Stimulated activated CD4-positive, alpha-beta T cell treated with anti-CD3 and anti-CD28 coated beads, Interleukin-4, amount 100 ng/mL, for 1 hour (primary cell): ENCODE data around the gene DENND6B.
"Not testable (repeated sequence)": the region's sequence is repeated elsewhere in the genome, so short reads cannot be mapped to it uniquely, and the experiment has no call there.

ENCODE experiments used
- DNase-seq: peaks from one replicate; pipeline ENCODE4 v3.0.0-alpha.2; 2020

DENND6B gene, protein sequence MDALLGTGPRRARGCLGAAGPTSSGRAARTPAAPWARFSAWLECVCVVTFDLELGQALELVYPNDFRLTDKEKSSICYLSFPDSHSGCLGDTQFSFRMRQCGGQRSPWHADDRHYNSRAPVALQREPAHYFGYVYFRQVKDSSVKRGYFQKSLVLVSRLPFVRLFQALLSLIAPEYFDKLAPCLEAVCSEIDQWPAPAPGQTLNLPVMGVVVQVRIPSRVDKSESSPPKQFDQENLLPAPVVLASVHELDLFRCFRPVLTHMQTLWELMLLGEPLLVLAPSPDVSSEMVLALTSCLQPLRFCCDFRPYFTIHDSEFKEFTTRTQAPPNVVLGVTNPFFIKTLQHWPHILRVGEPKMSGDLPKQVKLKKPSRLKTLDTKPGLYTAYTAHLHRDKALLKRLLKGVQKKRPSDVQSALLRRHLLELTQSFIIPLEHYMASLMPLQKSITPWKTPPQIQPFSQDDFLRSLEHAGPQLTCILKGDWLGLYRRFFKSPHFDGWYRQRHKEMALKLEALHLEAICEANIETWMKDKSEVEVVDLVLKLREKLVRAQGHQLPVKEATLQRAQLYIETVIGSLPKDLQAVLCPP

GRCh38 chr22:50326956-50327710 is at the start of gene DENND6B:
DENND6B (minus strand) TSS chr22:50327012; CDS start chr22:50326988, 24 bp downstream.
- DNase-seq, result peak; percentile 74

GRCh38 chr22:50376085-50376651 is 49.4 kb upstream of the DENND6B start:
- no peak for DNase-seq

- DNase-seq, result no peak
These were observed 44.4 kb upstream of the DENND6B start for GRCh38 chr22:50371101-50371648.

- DNase-seq, result no peak
These were observed 41.1 kb upstream of the DENND6B start for GRCh38 chr22:50367778-50368500.

DNA sequence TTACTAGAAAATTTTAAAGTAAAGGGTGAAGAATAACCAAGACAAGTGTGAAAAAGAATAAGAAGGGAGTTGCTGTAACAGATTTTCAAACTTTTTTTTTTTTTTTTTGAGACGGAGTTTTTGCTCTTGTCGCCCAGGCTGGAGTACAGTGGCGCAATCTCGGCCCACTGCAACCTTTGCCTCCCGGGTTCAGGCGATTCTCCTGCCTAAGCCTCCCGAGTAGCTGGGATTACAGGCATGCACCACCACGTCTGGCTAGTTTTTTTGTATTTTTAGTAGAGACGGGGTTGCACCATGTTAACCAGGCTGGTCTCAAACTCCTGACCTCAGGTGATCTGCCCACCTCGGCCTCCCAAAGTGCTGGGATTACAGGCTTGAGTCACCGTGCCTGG is 37.0 kb upstream of the DENND6B start:
- DNase-seq, result not testable (repeated sequence)

GRCh38 chr22:50363166-50363802 is 36.5 kb upstream of the DENND6B start:
- no peak for DNase-seq

DNA sequence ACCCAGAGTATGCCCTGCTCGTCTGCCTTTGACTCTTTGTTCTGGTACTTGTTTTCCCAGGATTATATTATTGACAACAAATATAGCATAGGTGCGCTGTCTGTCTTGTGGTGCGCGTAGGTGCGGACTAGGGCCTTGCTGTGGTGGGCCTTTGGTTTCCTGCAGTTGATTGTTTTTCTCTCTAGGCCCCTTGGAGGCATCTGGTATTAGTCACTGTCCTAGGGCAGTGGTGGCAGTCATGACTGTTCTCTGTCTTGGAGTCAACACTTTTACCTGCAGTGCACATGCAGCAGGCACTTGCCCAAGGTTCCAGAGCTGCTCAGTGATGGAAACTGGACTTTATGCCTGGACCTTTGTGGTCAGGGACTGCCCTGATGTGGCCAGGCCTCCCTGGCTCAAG is 34.9 kb upstream of the DENND6B start:
- DNase-seq, result no peak

DNA sequence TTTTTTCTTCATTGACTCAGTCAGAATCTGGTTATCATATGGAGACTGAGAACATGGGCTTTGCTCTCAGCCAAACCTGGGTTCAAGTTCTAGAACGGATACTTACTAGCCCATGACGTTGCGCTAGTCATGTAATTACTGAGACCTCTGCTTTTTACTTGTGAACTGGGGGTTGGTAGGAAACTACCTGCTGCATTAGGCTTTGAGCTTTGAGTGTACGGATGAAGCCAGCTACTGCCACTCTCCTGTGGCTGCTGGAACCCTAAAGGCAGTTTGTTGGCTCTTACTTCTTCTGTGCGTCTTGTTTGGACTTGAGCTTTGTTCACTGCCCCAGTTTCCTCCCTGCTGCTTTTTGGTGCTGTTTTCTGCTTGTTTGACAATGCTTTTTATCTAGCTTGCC is 34.4 kb upstream of the DENND6B start:
- no peak for DNase-seq

GRCh38 chr22:50360578-50360977 is 33.8 kb upstream of the DENND6B start:
- DNase-seq, result no peak

DNA sequence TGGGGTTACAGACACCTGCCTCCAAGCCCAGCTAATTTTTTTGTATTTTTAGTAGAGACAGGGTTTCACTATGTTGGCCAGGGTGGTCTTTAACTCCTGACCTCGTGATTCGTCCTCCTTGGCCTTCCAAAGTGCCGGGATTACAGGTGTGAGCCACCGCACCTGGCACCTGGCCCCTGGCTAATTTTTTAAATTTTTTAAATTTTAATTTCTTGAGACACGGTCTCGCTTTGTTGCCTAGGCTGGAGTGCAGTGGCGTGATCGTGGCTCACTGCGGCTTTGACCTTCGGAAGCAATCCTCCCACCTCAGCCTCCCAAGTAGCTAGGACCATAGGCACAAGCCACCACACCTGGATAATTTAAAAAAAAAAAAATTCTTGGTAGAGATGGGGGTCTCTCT is 30.9 kb upstream of the DENND6B start:
- no peak for DNase-seq

DNA sequence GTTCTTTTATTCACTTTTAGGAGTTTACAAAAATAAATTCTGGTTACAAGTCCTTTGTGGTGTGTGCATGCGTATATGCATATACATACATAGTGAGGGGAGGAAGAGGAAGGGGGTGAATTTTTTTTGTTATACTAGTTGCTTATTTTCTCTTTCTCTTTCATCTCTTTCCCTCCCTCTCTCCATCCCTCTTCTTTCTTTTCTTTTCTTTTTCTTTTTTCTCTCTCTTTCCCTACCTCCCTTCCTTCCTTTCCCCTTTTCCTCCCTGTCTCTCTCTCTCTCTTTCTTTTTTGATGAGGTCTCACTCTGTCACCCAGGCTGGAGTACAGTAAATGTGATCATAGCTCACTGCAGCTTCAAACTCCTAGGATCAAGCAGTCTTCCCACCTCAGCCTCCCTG is 30.4 kb upstream of the DENND6B start:
- DNase-seq, result no peak

- no peak for DNase-seq
These were observed 29.4 kb upstream of the DENND6B start for GRCh38 chr22:50356186-50356585.

DNA sequence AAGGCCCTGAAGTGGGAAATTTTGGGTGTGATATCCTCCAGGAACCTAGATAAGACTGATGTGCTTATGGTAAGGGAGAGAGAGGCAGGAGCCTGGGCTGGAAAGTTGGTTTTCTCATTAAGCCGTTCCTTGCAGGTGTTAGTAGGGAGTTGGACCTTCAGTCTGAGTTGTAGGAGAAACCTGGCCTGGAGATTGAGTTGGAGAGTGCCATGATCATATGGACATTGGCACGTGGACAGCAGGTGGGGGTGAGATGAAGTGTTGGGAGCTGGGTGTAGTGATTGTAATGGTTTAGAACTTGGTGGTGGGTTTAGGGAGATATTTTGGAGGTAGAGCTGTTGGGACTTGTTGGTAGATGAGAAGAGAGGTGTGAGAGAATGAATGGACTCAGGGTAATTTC is 21.2 kb upstream of the DENND6B start:
- DNase-seq, result no peak

GRCh38 chr22:50347157-50347556 is 20.3 kb upstream of the DENND6B start:
- no peak for DNase-seq

DNA sequence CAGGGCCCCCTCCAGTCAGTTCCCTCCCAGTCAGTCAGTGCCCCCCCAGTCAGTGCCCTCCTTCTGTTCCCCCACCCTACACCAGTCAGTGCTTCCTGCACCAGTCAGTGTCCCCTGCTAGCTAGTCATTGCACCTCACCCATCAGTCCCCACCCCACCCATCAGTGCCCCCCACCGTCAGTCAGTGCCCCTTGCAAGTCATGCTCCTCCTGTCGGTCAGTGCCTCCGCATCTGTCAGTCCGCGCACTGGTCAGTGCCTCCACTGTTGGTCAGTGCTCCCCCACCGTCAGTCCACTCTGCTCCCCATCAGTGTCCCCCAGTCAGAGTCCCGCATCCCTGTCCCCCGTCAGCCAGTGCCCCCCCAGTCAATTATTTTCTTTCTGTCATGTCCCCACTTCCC is 19.7 kb upstream of the DENND6B start:
- DNase-seq, result no peak

DNA sequence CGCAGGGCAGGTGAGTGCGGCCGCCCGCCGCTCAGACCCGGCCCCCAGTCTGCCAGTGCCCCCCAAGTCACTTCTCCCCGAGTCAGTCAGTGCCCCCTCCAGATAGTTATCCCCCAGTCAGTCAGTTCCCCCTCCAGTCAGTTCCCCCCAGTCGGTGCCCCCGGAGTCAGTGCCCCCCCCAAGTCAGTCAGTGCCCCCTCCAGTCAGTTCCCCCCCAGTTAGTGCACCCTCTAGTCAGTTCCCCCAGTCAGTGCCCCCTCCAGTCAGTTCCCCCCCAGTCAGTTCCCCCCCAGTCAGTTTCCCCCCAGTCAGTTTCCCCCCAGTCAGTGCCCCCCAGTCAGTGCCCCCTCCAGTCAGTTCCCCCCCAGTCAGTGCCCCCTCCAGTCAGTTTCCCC is 16.7 kb upstream of the DENND6B start:
- no peak for DNase-seq

DNA sequence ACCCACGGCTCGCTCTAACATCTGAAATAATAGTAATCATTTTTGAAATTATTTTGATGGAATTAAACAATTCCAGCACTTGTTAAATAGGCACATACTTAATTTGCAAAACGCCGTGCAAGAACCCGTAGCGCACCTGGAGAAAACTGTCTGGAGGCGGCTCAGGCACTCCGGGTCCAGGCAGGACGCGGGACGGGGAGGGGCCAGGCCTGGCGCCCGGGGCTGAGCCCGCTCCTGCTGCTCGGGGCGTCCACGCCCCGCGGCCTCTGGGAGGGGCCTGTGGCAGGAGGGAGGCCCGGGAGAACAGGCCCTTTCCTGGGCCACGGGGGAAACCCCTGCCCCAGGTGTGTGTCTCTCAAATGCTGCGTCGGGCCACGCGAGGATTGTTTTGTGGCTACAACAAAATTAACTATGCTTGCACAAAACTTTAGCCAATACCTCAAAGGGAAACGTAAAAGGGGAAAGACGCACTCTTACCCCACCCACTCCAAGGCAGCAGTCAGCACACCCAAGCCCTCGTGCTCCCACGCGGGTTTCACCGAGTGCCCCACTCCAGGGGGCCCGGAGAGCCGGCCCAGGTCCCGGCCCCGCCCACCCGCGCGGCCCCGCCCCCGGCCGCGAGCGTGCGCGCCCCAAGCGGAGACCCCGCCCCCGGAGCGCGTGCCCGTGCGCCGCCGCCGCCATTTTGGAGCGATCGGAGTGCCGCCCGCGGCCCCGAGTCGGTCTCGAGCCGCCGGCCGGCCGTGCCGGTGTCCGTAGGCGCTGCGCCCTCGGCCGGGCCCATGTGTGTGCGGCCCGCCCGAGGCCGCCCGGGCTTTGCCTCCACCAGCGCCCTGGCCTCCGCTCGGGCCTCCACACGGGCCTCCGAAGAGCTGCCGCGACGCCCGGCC is 16.1 kb upstream of the DENND6B start, which contains the start of gene PPP6R2:
Gene PPP6R2, plus strand, starts transcription at position 677 of the 890 bp plus-strand sequence. CDS start 50,582 bp downstream, outside the sequence.
- DNase-seq, result peak; percentile 92

- peak; percentile 88 for DNase-seq
These were observed 15.3 kb upstream of the DENND6B start for GRCh38 chr22:50341977-50342650.

DNA sequence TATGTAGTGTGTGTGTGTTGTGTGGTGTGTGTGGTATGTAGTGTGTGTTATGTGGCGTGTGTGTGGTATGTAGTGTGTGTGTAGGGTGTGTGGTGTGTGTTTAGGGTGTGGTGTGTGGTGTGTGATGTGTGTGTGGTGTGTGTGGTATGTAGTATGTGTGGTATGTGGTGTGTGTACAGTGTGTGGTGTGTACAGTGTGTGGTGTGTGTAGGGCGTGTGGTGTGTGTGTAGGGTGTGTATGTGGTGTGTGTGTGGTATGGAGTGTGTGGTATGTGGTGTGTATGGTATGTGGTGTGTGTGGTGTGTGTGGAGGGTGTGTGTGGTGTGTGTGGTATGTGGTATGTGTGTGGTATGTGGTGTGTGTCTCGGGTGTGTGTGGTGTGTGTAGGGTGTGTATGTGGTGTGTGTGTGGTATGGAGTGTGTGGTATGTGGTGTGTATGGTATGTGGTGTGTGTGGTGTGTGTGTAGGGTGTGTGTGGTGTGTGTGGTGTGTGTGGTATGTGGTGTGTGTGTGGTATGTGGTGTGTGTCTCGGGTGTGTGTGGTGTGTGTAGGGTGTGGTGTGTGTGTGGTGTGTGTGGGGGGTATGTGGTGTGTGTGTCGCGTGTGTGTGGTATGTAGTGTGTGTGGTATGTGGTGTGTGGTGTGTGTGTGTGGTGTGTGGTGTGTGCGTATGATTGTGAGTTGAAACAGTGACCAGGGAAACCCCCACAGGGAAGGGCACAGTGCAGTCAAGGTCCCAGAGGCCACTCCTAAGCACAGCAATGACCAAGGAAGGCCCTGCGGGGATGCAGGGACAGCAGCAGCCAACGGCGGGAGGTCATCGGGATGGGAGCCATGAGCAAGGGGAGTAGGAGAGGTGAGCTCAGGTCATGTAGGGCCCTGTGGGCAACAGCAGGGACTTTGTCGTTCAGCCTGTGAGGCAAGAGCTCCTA is 13.4 kb upstream of the DENND6B start:
- no peak for DNase-seq
